ENCODE data around the gene HOATZ. TPM values are rescaled to one million over a fixed set of nuclear protein-coding genes. Genes with fewer than 3 reads are reported as not detected.

HOATZ gene
- total RNA-seq, 1 donor from 2014 or later: not detected

DNA sequence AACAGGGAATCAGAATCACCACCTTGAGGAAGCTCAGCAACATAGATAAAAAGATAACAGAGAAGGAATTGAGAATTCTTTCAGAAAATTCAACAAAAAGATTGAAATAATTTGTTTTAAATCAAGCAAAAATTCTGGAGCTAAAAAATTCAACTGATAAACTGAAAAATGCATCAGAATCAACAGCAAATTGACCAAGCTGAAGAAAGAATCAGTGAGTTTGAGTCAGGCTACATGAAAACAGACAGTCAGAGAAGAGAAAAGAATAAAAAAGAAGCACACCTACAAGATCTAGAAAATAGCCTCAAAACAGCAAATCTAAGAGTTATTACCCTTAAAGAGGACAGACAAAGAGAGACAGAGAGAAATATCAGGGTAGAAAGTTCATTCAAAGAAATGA, 31.1 kb upstream of the HOATZ start:
- Mint-ChIP-seq H3K9me3 (ENCODE audit: low read depth) (peaks cover 55% of the 10 kb centered on the region), H3K27ac (ENCODE audit: unreplicated experiment) (no peak overlapping the region), H3K4me1 (ENCODE audit: low read depth) (no peaks in the 10 kb centered on the region)

DNA sequence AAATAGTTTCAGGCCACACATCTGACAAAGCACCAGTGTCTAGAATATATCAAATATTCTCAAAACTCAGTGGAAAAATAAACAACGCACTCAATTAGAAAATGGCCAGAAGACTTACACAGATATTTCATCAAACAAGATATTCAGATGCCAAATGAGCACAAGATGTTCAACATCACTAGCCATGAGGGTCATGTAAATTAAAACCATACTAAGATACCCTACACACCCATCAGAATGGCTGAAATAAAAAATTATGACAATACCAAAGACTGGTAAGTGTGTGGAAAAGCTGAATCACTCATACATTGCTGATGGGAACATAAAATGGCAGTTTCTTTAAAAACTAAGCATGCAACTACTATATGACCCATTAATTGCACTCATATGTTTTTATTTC, 24.1 kb upstream of the HOATZ start:
- Mint-ChIP-seq H3K36me3 (ENCODE audit: low read depth) (no peaks in the 10 kb centered on the region), H3K4me1 (ENCODE audit: low read depth) (no peaks in the 10 kb centered on the region), H3K4me3 (ENCODE audit: unreplicated experiment) (no peak overlapping the region), H3K9me3 (ENCODE audit: low read depth) (peaks cover 18% of the 10 kb centered on the region), H3K27me3 (ENCODE audit: low read depth) (peaks cover 16% of the 10 kb centered on the region), H3K27ac (ENCODE audit: unreplicated experiment) (no peak overlapping the region)
- DNase-seq (ENCODE audit: low spot score): no peak
- TF ChIP-seq, protein P1, sequence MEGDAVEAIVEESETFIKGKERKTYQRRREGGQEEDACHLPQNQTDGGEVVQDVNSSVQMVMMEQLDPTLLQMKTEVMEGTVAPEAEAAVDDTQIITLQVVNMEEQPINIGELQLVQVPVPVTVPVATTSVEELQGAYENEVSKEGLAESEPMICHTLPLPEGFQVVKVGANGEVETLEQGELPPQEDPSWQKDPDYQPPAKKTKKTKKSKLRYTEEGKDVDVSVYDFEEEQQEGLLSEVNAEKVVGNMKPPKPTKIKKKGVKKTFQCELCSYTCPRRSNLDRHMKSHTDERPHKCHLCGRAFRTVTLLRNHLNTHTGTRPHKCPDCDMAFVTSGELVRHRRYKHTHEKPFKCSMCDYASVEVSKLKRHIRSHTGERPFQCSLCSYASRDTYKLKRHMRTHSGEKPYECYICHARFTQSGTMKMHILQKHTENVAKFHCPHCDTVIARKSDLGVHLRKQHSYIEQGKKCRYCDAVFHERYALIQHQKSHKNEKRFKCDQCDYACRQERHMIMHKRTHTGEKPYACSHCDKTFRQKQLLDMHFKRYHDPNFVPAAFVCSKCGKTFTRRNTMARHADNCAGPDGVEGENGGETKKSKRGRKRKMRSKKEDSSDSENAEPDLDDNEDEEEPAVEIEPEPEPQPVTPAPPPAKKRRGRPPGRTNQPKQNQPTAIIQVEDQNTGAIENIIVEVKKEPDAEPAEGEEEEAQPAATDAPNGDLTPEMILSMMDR (IDR thresholded peaks at IDR 0.05): no peak

More for the DNA sequence above, 31.1 kb upstream of the HOATZ start:
- peaks cover 16% of the 10 kb centered on the region for H3K27me3 Mint-ChIP-seq (ENCODE audit: low read depth)
- no peak overlapping the region for H3K4me3 Mint-ChIP-seq (ENCODE audit: unreplicated experiment)
- no peak for DNase-seq (ENCODE audit: low spot score)
- peaks cover 10% of the 10 kb centered on the region for H3K36me3 Mint-ChIP-seq (ENCODE audit: low read depth)
- TF ChIP-seq, protein P1 (IDR thresholded peaks at IDR 0.05): no peak

DNA sequence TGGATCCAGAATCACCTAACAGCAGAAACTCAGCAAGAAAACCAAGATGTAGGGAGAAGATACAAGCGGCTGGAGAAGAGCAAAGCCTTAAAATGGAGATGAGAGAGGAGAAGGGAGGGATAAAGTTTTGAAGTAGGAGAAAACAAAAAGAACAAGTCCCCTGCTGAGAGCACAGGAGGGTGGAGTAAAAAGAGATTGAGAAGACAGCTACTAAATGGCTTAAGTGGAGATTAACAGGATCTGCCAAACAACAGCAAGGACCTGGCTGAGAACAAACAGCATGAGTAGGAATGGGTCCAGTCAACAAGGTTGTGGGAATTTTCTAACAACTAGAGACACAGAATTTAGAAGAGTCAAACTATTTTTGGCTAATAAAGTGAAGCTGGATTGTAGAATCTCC, 20.5 kb upstream of the HOATZ start:
- Mint-ChIP-seq H3K4me1 (ENCODE audit: low read depth) (no peaks in the 10 kb centered on the region), H3K4me3 (ENCODE audit: unreplicated experiment) (no peak overlapping the region), H3K27ac (ENCODE audit: unreplicated experiment) (no peak overlapping the region)

DNA sequence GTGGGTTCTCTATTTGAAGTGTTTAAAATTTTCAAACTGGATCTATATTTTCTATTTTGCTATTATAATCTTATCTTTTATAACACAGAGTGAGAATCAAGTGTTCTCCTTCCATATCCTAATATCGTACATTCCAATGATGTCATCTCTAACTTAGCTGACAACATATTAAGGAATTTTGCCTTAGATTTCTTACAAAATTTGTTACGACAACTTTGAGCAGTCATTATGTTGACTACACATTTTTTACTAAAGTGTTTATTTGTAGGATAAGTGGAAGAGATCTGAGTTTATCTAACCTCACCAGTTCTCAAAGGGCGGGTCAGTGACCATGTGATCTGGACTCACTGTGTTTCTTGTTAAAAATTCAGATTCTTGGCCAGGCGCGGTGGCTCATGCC, 15.1 kb upstream of the HOATZ start:
- Mint-ChIP-seq H3K36me3 (ENCODE audit: low read depth) (no peaks in the 10 kb centered on the region), H3K4me1 (ENCODE audit: low read depth) (no peaks in the 10 kb centered on the region), H3K27me3 (ENCODE audit: low read depth) (peaks cover 39% of the 10 kb centered on the region), H3K4me3 (ENCODE audit: unreplicated experiment) (no peak overlapping the region), H3K9me3 (ENCODE audit: low read depth) (no peaks in the 10 kb centered on the region), H3K27ac (ENCODE audit: unreplicated experiment) (no peak overlapping the region)
- no peak for DNase-seq (ENCODE audit: low spot score)
- TF ChIP-seq, protein P1 (IDR thresholded peaks at IDR 0.05): no peak

More for the DNA sequence above, 20.5 kb upstream of the HOATZ start:
- Mint-ChIP-seq H3K36me3 (ENCODE audit: low read depth) (no peaks in the 10 kb centered on the region), H3K9me3 (ENCODE audit: low read depth) (peaks cover 5% of the 10 kb centered on the region), H3K27me3 (ENCODE audit: low read depth) (peaks cover 26% of the 10 kb centered on the region)
- TF ChIP-seq, protein P1 (IDR thresholded peaks at IDR 0.05): no peak
- no peak for DNase-seq (ENCODE audit: low spot score)

DNA sequence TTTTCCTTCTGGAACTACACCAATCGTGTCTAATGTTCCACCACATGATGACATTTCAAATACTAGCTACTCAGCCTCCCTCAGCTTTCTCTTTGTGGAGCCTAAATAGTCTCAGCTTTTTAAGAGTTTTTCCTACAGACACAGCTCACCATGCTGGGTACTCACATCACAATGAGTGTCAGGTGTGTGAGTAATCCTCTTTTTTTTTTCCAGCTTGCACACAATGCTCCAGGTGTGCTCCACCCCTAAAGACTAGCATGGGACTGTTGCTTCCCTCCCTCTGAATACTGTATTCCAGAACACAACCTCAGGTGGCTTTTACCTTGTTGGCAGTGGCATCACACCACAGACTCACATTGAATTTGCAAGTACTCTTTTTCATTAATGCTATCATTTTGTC, 14.1 kb upstream of the HOATZ start:
- Mint-ChIP-seq H3K4me3 (ENCODE audit: unreplicated experiment) (no peak overlapping the region), H3K9me3 (ENCODE audit: low read depth) (peaks cover 4% of the 10 kb centered on the region), H3K4me1 (ENCODE audit: low read depth) (no peaks in the 10 kb centered on the region), H3K36me3 (ENCODE audit: low read depth) (no peaks in the 10 kb centered on the region), H3K27me3 (ENCODE audit: low read depth) (peaks cover 49% of the 10 kb centered on the region), H3K27ac (ENCODE audit: unreplicated experiment) (no peak overlapping the region)
- TF ChIP-seq, protein P1 (IDR thresholded peaks at IDR 0.05): no peak
- no peak for DNase-seq (ENCODE audit: low spot score)

Measured in chondrocyte (in vitro differentiated cells).